Measurements from ENCODE around the gene RTEL1.
A peak's percentile ranks its signal among the peaks of the same experiment; 100 is the strongest.

Gene RTEL1

GRCh38 chr20:63739130-63740069 lies 81.3 kb downstream of the RTEL1 start, which contains the start of gene SLC2A4RG:
Gene SLC2A4RG, plus strand, starts transcription at chr20:63739776. Its CDS starts 137 bp downstream, at chr20:63739913.
- DNase-seq (ENCODE audit: low read depth), result peak; percentile 47

- DNase-seq (ENCODE audit: low read depth), result no peak
Observed at GRCh38 chr20:63740070-63740626, 82.0 kb downstream of the RTEL1 start.

DNA sequence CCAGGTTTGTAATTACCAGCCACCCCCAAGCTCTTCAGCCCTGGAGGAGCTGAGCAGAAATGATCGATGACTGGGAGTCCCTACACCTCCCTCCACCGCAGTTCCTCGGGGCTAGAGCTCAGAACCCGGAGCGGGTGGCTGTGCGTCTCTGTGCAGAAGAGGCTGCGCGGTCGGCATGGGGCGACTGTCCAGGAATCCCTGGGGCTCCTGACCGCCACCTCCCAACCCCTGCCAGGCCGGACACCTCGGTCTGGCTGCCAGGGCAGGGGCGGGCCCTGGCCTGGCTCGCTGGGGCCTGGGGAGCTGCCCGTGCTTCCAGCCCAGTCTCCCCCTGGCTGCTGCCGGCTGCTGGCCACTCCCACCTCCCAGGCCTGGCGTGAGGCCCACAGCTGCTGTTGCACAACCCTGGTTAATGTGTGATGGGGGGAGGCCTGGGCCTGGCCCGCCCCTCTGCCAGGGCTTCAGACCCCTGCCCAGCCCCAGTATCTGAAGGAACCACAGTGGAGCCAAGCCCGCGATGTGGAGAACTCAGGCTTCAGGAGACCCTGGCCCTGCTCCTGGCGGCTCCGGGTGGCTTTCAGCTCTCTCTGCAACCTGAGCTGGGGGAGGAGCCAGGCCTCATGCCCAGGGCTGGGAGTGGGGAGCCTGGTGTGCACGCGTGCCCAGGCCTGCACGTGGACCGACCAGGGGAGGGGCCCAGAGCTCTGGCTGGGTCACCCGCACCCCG lies 82.7 kb downstream of the RTEL1 start:
- no peak for DNase-seq (ENCODE audit: low read depth)

GRCh38 chr20:63741354-63741675 lies 83.2 kb downstream of the RTEL1 start:
- no peak for DNase-seq (ENCODE audit: low read depth)

- no peak for DNase-seq (ENCODE audit: low read depth)
Observed at GRCh38 chr20:63741676-63742380, 83.7 kb downstream of the RTEL1 start.

- DNase-seq (ENCODE audit: low read depth), result no peak
Observed at GRCh38 chr20:63742381-63743024, 84.4 kb downstream of the RTEL1 start.

- DNase-seq (ENCODE audit: low read depth), result no peak
Observed at GRCh38 chr20:63743210-63743970, 85.3 kb downstream of the RTEL1 start.

- no peak for DNase-seq (ENCODE audit: low read depth)
Observed at GRCh38 chr20:63744158-63744557, 86.0 kb downstream of the RTEL1 start.

DNA sequence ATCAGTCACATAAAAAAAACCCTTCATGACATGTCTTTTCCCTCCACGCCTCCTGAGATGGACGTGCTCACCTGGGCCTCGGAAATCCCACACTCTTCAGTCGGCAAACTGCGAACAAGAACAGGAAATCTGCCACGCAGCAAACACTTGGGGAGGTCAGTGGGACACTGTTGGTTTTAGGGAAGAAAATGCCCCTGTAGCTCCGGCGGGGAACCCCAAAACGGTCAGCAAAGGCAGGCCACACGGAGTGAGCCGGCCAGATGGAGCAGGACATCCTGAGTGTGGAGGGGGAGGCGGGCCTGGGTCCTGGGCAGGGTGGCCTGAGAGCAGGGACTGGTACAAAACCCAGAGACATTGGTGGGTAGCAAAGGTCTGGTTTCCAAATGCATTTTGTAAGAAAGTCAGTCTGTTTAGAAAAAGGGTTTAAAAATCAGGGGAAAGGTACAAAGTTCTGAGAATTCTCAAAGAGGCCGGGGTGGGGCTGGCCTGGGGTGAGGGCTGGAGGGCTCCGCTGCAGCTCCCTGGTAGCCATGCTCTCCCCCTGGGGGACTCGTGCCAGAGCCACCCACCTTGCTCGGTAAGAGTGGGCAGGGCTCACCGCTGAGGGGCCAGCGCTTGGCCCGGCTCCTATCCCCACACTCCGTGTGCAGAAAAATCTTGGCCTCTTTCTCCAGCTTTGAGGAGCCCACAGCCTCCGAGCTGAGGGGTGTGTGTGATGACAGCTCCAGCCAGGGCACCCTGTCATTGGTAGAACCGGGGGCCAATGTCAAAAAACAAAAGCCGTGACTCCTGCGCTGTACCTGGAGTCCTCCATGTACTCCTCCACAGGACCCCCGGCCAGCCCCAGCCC lies 86.7 kb downstream of the RTEL1 start:
- no peak for DNase-seq (ENCODE audit: low read depth)

DNA sequence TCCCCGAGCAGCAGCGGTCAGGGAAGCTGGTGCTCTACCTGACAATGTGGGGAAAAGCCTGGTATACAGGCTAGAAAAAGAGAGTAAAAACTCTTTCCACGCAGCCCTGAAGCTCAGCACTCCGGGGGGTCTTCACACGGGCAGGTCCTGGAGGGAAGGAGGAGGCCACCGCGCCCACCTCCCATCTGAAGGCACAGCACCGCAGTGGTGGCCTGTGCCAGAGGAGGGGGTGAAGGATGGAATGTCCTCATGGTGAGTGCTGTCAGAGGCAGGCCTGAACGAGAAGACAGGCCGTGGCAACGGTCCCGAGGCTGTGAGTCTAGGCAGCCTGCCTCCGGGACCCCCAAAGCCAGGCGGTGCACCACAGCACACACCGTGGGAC lies 87.3 kb downstream of the RTEL1 start:
- DNase-seq (ENCODE audit: low read depth), result no peak

Data from stimulated activated CD8-positive, alpha-beta memory T cell treated with anti-CD3 and anti-CD28 coated beads, Interleukin-4, amount 100 ng/mL, for 24 hours (primary cell).